ENCODE measurements around the gene RAC3. TPM values are rescaled to one million over a fixed set of nuclear protein-coding genes. Genes with fewer than 3 reads are reported as not detected.

The RAC3 gene
- total RNA-seq, result 17.5 and 40.0 TPM in 2 replicates

DNA sequence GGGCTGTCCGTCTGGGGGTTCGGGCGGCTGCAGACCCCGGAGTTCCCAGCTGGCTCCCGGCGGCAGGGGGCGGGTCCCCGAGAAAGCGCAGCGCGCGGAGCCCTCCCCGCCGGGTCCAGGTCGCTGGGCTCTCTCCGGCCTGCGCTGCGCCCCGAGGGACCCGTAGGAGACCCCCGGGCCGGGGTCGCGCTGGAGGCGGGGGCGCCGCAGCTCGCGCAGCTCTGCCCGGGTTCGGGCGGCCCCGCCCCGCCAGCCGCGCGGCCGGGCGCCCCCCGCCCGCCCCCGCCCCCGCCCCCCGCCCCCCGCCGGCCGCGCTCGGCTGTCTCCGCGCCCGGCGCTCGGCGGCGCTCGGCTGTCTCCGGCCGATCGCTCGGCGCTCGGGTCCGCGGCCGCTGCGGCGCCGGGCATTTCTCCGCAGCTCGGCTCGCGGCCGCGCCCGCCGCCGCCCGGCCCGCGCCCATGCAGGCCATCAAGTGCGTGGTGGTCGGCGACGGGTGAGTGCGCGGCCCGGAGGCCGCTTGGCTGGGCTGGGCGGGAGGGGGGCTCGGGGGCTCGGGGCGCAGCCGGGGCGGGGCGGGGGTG, at the start of gene RAC3:
RAC3 (plus strand) TSS at position 376 of the 582 bp plus-strand sequence; CDS start at position 460, 84 bp downstream.

DNA sequence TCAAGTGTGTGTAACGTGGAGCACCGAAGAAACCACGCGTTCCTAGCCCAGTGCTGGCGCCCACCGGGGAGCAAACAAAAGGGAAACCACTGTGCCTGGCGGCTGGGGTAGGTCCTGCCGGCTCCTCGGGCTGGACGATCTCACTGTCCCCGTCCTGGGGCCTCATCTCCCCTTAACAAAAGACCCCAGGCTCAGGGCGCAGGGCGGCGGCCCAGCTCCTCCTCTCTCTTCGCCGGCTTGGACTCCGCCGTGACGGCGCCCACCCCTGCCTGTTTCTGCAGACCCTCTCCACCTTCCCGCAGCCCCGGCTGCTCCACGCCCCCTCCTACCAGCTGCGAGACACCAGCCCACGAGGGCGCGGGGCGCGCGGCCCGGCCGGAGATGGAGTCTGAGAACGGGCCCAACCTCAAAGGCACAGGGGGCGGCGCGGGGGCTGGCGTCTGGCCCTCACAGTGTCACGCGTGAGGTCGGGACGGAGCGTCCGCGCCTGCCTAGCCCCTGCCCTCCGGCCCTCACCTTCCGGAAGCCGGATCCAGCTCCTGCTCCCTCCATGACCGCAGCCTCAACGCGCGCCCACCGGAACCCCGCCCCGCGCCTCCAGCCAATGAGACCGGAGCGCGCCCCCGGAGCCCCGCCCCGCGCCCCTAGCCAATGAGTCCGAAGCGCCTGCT, 9.0 kb upstream of the RAC3 start, which contains the start of gene CENPX:
CENPX (minus strand) TSS at position 569 of the 671 bp plus-strand sequence; CDS start at position 552, 17 bp downstream.

DNA sequence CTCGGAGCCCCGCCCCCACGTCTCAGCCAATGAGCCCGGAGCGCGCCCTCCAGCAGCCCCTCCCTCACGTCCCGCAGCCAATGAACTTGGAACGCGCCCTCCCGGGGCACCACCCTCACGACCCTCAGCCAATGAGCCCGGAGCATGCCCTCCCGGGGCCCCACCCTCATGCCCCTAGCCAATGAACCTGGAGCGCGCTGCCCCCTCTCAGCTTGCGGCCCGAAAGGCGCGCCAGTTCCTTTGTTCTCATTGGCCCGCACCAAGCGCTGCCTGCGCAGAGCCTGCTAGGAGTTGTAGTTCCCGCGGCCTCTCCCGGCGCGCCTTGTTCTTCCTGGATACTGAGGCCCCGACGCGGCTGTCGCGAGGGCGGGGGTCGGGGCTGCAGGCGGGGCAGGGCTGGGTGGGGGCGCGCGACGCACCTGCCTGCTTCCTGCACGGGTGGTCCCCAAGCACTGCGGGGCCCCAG, 8.5 kb upstream of the RAC3 start, which contains the start of gene LRRC45:
LRRC45 (plus strand) TSS at position 325 of the 466 bp plus-strand sequence. CDS start 339 bp downstream, outside the sequence.

DNA sequence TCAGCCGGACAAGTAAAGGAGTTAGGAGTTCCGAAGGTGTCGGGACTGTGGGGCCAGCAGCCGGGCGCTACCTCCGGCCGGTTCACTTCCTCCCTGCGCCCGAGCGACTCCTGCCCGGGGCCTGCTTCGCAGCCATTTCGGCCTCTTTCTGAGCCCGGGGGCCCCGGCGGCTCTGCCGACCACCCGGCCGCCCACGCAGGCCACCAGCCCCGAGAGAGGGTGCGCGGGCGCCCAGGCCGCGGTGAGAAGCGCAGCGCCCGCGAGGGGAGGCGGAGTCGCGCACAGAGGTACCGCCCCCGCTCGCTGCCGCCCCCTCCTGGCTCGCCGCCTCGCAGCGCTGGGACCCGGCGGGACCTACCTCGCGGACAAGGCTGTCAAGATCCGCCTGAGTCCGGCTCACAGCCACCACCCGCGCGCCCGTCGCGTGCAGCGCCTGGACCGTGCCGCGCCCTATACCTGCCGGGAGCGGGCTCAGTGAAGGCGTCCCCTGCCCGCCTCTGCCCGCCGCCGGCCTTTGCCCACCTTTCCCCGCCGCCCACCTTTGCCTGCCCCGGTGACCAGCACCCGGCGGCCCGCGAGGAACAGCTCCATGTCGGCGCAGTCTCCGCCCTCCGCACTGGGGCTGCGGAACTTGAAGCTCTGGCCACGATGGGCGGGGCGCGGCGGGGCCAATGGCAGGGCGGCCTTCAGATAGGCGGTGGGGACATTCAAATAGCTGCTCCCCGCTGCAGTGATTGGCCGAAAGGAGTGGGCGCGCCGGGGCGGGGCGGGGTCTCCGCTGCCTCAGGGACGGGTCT, 5.8 kb downstream of the RAC3 start, which contains the start of gene DCXR:
DCXR (minus strand) TSS at position 606 of the 797 bp plus-strand sequence; CDS start at position 591, 15 bp downstream.

DNA sequence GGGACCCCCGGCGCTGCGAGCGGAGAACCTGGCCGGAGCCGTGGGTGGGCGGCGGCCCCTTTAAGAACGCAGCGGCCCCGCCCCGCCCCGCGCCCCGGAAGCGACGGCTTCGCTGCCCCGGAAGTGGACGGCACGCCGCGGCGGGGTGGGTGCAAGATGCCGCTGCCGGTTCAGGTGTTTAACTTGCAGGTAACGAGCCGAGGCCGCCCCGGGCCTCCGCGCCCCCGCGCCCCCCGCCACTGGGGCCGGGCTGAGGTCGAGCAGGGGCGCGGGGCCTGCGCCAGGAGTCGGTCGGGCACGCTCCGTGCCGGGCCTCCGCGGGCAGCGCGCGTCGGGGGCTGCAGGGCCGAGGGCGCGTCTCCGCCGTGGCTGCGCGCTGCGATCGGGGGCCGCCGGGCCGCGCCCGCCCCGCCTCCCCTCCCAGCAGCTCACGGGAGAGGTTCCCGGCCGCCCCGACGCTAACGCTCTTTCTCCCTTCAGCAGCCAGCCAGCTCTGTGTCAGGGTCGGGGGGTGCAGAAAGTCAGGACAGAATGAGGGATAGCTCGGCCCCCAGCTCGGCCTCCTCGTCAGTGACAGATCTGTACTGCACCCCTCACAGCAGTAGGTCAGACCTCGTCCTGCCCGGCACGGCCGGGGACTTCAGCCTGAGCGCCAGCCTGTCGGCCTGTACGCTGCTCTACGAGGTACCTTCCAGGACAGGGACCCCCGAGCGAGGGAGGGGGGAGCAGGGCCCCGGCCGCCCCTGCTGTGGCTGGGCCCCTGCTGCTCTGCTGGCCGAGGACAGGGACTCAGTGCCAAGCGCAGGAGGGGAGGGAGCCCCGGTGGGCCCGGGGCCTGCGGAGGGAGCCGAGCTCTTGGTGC, 20.5 kb downstream of the RAC3 start, which contains the start of the genes GPS1 and RFNG:
GPS1 (plus strand) TSS at position 123 of the 862 bp plus-strand sequence; CDS start at position 157, 34 bp downstream.
RFNG (minus strand) TSS at position 36 of the 862 bp plus-strand sequence. CDS start 45 bp downstream, outside the sequence.

DNA sequence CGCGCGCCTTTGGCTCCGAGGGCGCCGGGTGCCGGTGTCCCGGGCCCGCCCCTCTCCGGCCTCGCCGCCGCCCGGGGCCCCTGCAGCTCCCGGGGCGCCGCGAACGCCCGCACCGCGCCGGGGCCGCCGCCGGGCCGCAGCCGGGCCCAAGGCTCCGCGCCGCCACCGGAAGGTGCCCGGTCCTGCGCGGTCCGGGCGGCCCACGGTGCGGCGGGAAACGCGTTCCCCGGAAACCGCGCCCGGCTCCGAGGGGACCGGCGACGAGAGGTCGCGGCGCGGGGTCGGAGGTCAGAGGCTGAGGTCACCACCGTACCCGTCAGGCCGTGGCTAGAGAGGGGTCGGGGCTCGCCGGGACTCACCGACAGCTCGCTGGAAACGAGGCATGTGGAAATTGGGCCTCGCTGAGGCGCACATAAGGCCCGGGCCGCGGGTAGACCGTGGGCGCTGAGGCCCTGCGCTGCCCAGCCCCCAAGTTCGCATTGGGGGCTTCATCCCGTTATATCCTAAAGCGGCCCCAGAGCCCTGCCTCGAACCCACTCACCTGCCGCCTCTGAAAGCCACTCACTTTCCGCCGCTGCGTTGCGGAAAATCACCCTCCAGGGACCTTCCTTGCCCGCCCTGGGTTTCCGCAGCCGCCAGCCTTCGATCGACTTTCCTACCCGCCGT, 34.3 kb downstream of the RAC3 start, which contains the start of gene DUS1L:
DUS1L (minus strand) TSS at position 167 of the 666 bp plus-strand sequence. CDS start 745 bp downstream, outside the sequence.

Other genes starting within 250 kb of the RAC3 start
- not detected in 2 replicates for gene GCGR, start 227.5 kb upstream of the RAC3 start, total RNA-seq
- 126 and 148 TPM in 2 replicates for gene MCRIP1, start 198.4 kb upstream of the RAC3 start, total RNA-seq
- gene PPP1R27, start 196.6 kb upstream of the RAC3 start, total RNA-seq, result not detected in 2 replicates
- gene P4HB, start 171.1 kb upstream of the RAC3 start, total RNA-seq, result 648 and 838 TPM in 2 replicates
- gene ARHGDIA, start 160.3 kb upstream of the RAC3 start, total RNA-seq, result 59.0 and 168 TPM in 2 replicates
- gene ALYREF, start 140.1 kb upstream of the RAC3 start, total RNA-seq, result 233 and 248 TPM in 2 replicates
- 208 and 256 TPM in 2 replicates for gene ANAPC11, start 140.0 kb upstream of the RAC3 start, total RNA-seq
- not detected in 2 replicates for gene NPB, start 129.4 kb upstream of the RAC3 start, total RNA-seq
- gene PCYT2, start 120.3 kb upstream of the RAC3 start, total RNA-seq, result 45.5 and 59.4 TPM in 2 replicates
- 17.2 and 36.6 TPM in 2 replicates for gene SIRT7, start 113.5 kb upstream of the RAC3 start, total RNA-seq
- gene MAFG, start 103.9 kb upstream of the RAC3 start, total RNA-seq, result 13.3 and 17.2 TPM in 2 replicates
- gene PYCR1, start 94.4 kb upstream of the RAC3 start, total RNA-seq, result 114 and 138 TPM in 2 replicates
- not detected in 2 replicates for gene MYADML2, start 84.4 kb upstream of the RAC3 start, total RNA-seq
- not detected in 2 replicates for gene NOTUM, start 70.5 kb upstream of the RAC3 start, total RNA-seq
- gene ASPSCR1, start 54.0 kb upstream of the RAC3 start, total RNA-seq, result 19.8 and 21.4 TPM in 2 replicates
- 78.9 and 79.6 TPM in 2 replicates for gene CENPX, start 8.8 kb upstream of the RAC3 start, total RNA-seq
- 21.8 and 29.8 TPM in 2 replicates for gene LRRC45, start 8.4 kb upstream of the RAC3 start, total RNA-seq
- 66.1 and 75.0 TPM in 2 replicates for gene DCXR, start 6.0 kb downstream of the RAC3 start, total RNA-seq
- gene RFNG, start 20.1 kb downstream of the RAC3 start, total RNA-seq, result 19.8 and 22.2 TPM in 2 replicates
- gene GPS1, start 20.2 kb downstream of the RAC3 start, total RNA-seq, result 95.9 and 105 TPM in 2 replicates
- 59.8 and 77.2 TPM in 2 replicates for gene DUS1L, start 34.1 kb downstream of the RAC3 start, total RNA-seq
- gene FASN, start 66.6 kb downstream of the RAC3 start, total RNA-seq, result 49.1 and 83.8 TPM in 2 replicates
- gene CCDC57, start 181.2 kb downstream of the RAC3 start, total RNA-seq, result 7.1 and 8.1 TPM in 2 replicates
- gene SLC16A3, start 197.4 kb downstream of the RAC3 start, total RNA-seq, result 120 and 156 TPM in 2 replicates
- gene CSNK1D, start 242.0 kb downstream of the RAC3 start, total RNA-seq, result 45.7 and 54.6 TPM in 2 replicates

All from epithelial cell of umbilical artery (primary cell).